Fibroblast of lung (primary cell): ENCODE measurements around the gene STAP2.

ENCODE experiments used
- EZH2 ChIP-seq: IDR thresholded peaks from 2 replicates; pipeline ENCODE4 v1.5.1; 2012; ENCODE audit warnings: low read length, control low read depth, mild to moderate bottlenecking; ENCODE audit errors: missing control alignments
- TF ChIP-seq, protein P1 (sequence below), 2 donors: IDR thresholded peaks in 1 of 2; conservative IDR thresholded peaks in 1 of 2; 1 replicate in 1 of 2; 2 replicates in 1 of 2; pipeline ENCODE4 v1.5.1; 2011 to 2012; ENCODE audit warnings: low read length in 2 of 2, control low read depth in 1 of 2, inconsistent platforms in 1 of 2, low read depth in 1 of 2, mild to moderate bottlenecking in 1 of 2

DNA sequence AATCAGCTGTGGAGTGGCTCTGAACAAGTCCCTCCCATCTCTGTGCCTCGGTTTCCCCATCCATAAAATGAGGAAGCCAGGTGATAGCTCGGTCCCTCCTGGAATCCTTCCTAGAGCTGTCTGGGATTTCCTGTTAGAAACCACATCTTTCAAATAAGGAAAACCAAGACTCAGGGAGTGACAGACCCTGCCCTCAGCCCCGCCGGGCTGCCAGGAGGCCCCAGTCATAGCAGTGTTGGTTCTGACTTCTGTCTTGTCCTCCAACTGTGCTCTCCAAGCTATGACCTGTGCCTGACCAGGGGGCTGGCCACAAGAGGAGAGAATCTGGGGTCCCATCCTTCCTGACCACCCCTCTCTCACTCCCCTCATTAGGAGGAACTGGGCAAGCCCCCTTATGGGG, 60.6 kb downstream of the STAP2 start:
- TF ChIP-seq, protein P1, sequence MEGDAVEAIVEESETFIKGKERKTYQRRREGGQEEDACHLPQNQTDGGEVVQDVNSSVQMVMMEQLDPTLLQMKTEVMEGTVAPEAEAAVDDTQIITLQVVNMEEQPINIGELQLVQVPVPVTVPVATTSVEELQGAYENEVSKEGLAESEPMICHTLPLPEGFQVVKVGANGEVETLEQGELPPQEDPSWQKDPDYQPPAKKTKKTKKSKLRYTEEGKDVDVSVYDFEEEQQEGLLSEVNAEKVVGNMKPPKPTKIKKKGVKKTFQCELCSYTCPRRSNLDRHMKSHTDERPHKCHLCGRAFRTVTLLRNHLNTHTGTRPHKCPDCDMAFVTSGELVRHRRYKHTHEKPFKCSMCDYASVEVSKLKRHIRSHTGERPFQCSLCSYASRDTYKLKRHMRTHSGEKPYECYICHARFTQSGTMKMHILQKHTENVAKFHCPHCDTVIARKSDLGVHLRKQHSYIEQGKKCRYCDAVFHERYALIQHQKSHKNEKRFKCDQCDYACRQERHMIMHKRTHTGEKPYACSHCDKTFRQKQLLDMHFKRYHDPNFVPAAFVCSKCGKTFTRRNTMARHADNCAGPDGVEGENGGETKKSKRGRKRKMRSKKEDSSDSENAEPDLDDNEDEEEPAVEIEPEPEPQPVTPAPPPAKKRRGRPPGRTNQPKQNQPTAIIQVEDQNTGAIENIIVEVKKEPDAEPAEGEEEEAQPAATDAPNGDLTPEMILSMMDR (conservative IDR thresholded peaks at IDR 0.05 in 1 of 2, IDR thresholded peaks at IDR 0.05 in 1 of 2; ENCODE audit: low read depth in 1 of 2, low read length in 2 of 2): no peak
- TF ChIP-seq EZH2: no peak
